GM23338 (cell line): ENCODE measurements around the gene RNASET2. TPM values are rescaled to one million over a fixed set of nuclear protein-coding genes. Genes with fewer than 3 reads are reported as not detected.

Experiments used
- ATAC-seq: fragments of 200-7000 bp; cut with Tn5 transposase; 3 replicates; pipeline ENCODE4 v1.9.1; 2020
- DNase-seq: peaks from one replicate; pipeline ENCODE4 v3.0.0-alpha.2; 2015; ENCODE audit warnings: low spot score
- H2AFZ ChIP-seq: fragments of 200-600 bp; sonication (generic); 2 replicates; pipeline ENCODE4 v1.8.0; 2016; ENCODE audit warnings: antibody characterized with exemption, mild to moderate bottlenecking, moderate library complexity
- H3F3A ChIP-seq: fragments of 200-600 bp; sonication (generic); replicated peaks from 2 replicates; pipeline ENCODE4 v1.8.0; 2017; ENCODE audit warnings: antibody characterized with exemption, mixed run types, low read depth
- H3K27ac ChIP-seq: fragments of 200-600 bp; sonication (generic); 2 replicates; pipeline ENCODE4 v1.6.1; 2016; ENCODE audit warnings: low read depth
- H3K27me3 ChIP-seq: fragments of 200-600 bp; sonication (generic); 2 replicates; pipeline ENCODE4 v1.8.0; 2016; ENCODE audit warnings: mild to moderate bottlenecking, mixed run types, moderate library complexity; ENCODE audit not compliant: insufficient read depth
- H3K36me3 ChIP-seq: fragments of 200-600 bp; sonication (generic); 2 replicates; pipeline ENCODE4 v1.8.0; 2016; ENCODE audit warnings: mild to moderate bottlenecking; ENCODE audit not compliant: insufficient read depth
- H3K4me1 ChIP-seq: fragments of 200-600 bp; sonication (generic); 2 replicates; pipeline ENCODE4 v1.8.0; 2016; ENCODE audit warnings: mild to moderate bottlenecking, moderate library complexity; ENCODE audit not compliant: insufficient read depth
- H3K4me2 ChIP-seq: fragments of 200-600 bp; sonication (generic); 2 replicates; pipeline ENCODE4 v1.7.1; 2017; ENCODE audit warnings: mixed run types
- H3K4me3 ChIP-seq: fragments of 200-600 bp; sonication (generic); 2 replicates; pipeline ENCODE4 v1.6.1; 2016; ENCODE audit warnings: mixed run types
- H3K79me2 ChIP-seq: fragments of 200-600 bp; sonication (generic); replicated peaks from 2 replicates; pipeline ENCODE4 v1.8.0; 2017; ENCODE audit warnings: mild to moderate bottlenecking; ENCODE audit not compliant: insufficient read depth
- H3K9me2 ChIP-seq: fragments of 200-600 bp; sonication (generic); 2 replicates; pipeline ENCODE4 v1.8.0; 2017; ENCODE audit not compliant: insufficient read depth
- H4K20me1 ChIP-seq: fragments of 200-600 bp; sonication (generic); replicated peaks from 2 replicates; pipeline ENCODE4 v1.8.0; 2017; ENCODE audit warnings: mild to moderate bottlenecking; ENCODE audit not compliant: insufficient read depth
- H3K27ac Mint-ChIP-seq: 2 replicates; pipeline ENCODE4 v1.8.0; 2020; ENCODE audit warnings: inconsistent platforms, mild to moderate bottlenecking, moderate library complexity, mixed read lengths
- H3K27me3 Mint-ChIP-seq: 3 replicates; pipeline ENCODE4 v1.8.0; 2022; ENCODE audit warnings: low read depth, mild to moderate bottlenecking, moderate library complexity, mixed read lengths, inconsistent platforms; ENCODE audit not compliant: insufficient read depth, poor library complexity
- H3K36me3 Mint-ChIP-seq: 3 replicates; pipeline ENCODE4 v1.8.0; 2021; ENCODE audit warnings: low read depth, mild to moderate bottlenecking, inconsistent platforms, moderate library complexity, mixed read lengths
- H3K4me1 Mint-ChIP-seq: 3 replicates; pipeline ENCODE4 v1.8.0; 2020; ENCODE audit warnings: mild to moderate bottlenecking, inconsistent platforms, mixed read lengths
- H3K4me3 Mint-ChIP-seq: 3 replicates; pipeline ENCODE4 v1.8.0; 2021; ENCODE audit warnings: moderate library complexity, mild to moderate bottlenecking, inconsistent platforms, mixed read lengths
- H3K9me3 Mint-ChIP-seq: 3 replicates; pipeline ENCODE4 v1.8.0; 2020; ENCODE audit warnings: moderate library complexity, mild to moderate bottlenecking, inconsistent platforms, mixed read lengths
- CREB1 ChIP-seq: fragments of 250-450 bp; sonication (Bioruptor Pico); IDR thresholded peaks from 2 replicates; pipeline ENCODE4 v1.5.0; 2020; ENCODE audit warnings: low read depth, mild to moderate bottlenecking, moderate library complexity
- EZH2 ChIP-seq: fragments of 200-600 bp; sonication (generic); IDR thresholded peaks from one replicate; pipeline ENCODE4 v1.8.0; 2017; ENCODE audit warnings: antibody characterized with exemption, mild to moderate bottlenecking, low read depth; ENCODE audit not compliant: unreplicated experiment
- EZH2phosphoT487 ChIP-seq: fragments of 200-600 bp; sonication (generic); IDR thresholded peaks from one replicate; pipeline ENCODE4 v1.8.1; 2018; ENCODE audit warnings: antibody characterized with exemption; ENCODE audit not compliant: unreplicated experiment
- JUNB ChIP-seq: IDR thresholded peaks from one replicate; pipeline ENCODE4 v1.6.1; 2016; ENCODE audit warnings: antibody characterized with exemption; ENCODE audit not compliant: unreplicated experiment
- NANOG ChIP-seq: IDR thresholded peaks from 2 replicates; pipeline ENCODE4 v1.6.1; 2016; ENCODE audit warnings: antibody characterized with exemption, borderline replicate concordance
- POLR2AphosphoS5 ChIP-seq: IDR thresholded peaks from 2 replicates; pipeline ENCODE4 v1.6.1; 2016; ENCODE audit warnings: antibody characterized with exemption, low read depth
- REST ChIP-seq: IDR thresholded peaks from one replicate; pipeline ENCODE4 v1.6.1; 2018; ENCODE audit warnings: antibody characterized with exemption; ENCODE audit not compliant: unreplicated experiment
- STAT1 ChIP-seq: IDR thresholded peaks from one replicate; pipeline ENCODE4 v1.6.1; 2016; ENCODE audit warnings: antibody characterized with exemption; ENCODE audit not compliant: unreplicated experiment
- ZNF114 ChIP-seq: fragments of 250-450 bp; sonication (Bioruptor Pico); IDR thresholded peaks from 2 replicates; pipeline ENCODE4 v1.5.0; 2020; ENCODE audit warnings: mild to moderate bottlenecking, moderate library complexity
- ZNF331 ChIP-seq: fragments of 250-450 bp; sonication (Bioruptor Pico); IDR thresholded peaks from 2 replicates; pipeline ENCODE4 v1.5.0; 2020; ENCODE audit warnings: low read depth, mild to moderate bottlenecking, moderate library complexity
- ZNF462 ChIP-seq: fragments of 250-450 bp; sonication (Bioruptor Pico); IDR thresholded peaks from 2 replicates; pipeline ENCODE4 v1.5.0; 2020; ENCODE audit warnings: mild to moderate bottlenecking, moderate library complexity
- polyA plus RNA-seq: library from polyadenylated mRNA; unstranded; fragments of >200 nt; fragmentation: Nextera tagmentation; extraction: Ambion mirVana; gene quantifications from 2 replicates; pipeline ENCODE4 v1.2.1, GENCODE V29; 2016
- total RNA-seq: library from RNA; depleted of rRNA; stranded (reverse); fragments of >200 nt; shearing (Covaris generic); gene quantifications from 2 replicates; pipeline ENCODE4 v1.2.3, GENCODE V29; 2014
- TF ChIP-seq, protein P1 (sequence below), 2 experiments: fragments of 200-600 bp in 1 of 2; sonication (generic) in 1 of 2; conservative IDR thresholded peaks; 2 replicates each; pipeline versions ENCODE4 v1.5.1 to v1.6.1; 2016 to 2017; ENCODE audit warnings: antibody characterized with exemption in 2 of 2, low read depth in 2 of 2, mild to moderate bottlenecking in 2 of 2, moderate library complexity in 1 of 2
- TF ChIP-seq, protein P2 (sequence below): IDR thresholded peaks from 2 replicates; pipeline ENCODE4 v1.6.1; 2016; ENCODE audit warnings: antibody characterized with exemption

RNASET2 gene
- total and polyA plus RNA-seq, 2 experiments from 2014 or later = 40.5 to 62.8 TPM

- DNase-seq = no peak
- Histone ChIP-seq H3K27ac (no peak overlapping the region), H3K79me2 (no peaks in the 10 kb centered on the region), H3K9me2 (no peaks in the 10 kb centered on the region), H3K36me3 (no peaks in the 10 kb centered on the region), H2AFZ (no peak overlapping the region), H3K27me3 (no peaks in the 10 kb centered on the region), H3F3A (peaks cover 7% of the 10 kb centered on the region; the same call in 1 of the 2 replicates), H3K4me3 (no peak overlapping the region), H3K4me2 (no peak overlapping the region), H3K4me1 (no peaks in the 10 kb centered on the region), H4K20me1 (no peaks in the 10 kb centered on the region)
- Mint-ChIP-seq H3K27me3 (peaks cover 3% of the 10 kb centered on the region), H3K36me3 (no peaks in the 10 kb centered on the region; the same call in 2 of the 3 replicates), H3K9me3 (no peaks in the 10 kb centered on the region), H3K27ac (peak overlapping the region; percentile 38; the same call in 1 of the 2 replicates), H3K4me3 (no peak overlapping the region), H3K4me1 (peaks cover 8% of the 10 kb centered on the region)
- ATAC-seq = no peak
- TF ChIP-seq REST (no peak), EZH2phosphoT487 (no peak), ZNF462 (CRISPR knock-in tag) (no peak), POLR2AphosphoS5 (no peak), NANOG (no peak), ZNF331 (no peak), JUNB (no peak), EZH2 (no peak), STAT1 (no peak), CREB1 (CRISPR knock-in tag) (no peak), ZNF114 (CRISPR knock-in tag) (no peak)
- TF ChIP-seq, protein P1, sequence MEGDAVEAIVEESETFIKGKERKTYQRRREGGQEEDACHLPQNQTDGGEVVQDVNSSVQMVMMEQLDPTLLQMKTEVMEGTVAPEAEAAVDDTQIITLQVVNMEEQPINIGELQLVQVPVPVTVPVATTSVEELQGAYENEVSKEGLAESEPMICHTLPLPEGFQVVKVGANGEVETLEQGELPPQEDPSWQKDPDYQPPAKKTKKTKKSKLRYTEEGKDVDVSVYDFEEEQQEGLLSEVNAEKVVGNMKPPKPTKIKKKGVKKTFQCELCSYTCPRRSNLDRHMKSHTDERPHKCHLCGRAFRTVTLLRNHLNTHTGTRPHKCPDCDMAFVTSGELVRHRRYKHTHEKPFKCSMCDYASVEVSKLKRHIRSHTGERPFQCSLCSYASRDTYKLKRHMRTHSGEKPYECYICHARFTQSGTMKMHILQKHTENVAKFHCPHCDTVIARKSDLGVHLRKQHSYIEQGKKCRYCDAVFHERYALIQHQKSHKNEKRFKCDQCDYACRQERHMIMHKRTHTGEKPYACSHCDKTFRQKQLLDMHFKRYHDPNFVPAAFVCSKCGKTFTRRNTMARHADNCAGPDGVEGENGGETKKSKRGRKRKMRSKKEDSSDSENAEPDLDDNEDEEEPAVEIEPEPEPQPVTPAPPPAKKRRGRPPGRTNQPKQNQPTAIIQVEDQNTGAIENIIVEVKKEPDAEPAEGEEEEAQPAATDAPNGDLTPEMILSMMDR (conservative IDR thresholded peaks at IDR 0.05; ENCODE audit: low read depth in 2 of 2) = no peak
- TF ChIP-seq, protein P2, sequence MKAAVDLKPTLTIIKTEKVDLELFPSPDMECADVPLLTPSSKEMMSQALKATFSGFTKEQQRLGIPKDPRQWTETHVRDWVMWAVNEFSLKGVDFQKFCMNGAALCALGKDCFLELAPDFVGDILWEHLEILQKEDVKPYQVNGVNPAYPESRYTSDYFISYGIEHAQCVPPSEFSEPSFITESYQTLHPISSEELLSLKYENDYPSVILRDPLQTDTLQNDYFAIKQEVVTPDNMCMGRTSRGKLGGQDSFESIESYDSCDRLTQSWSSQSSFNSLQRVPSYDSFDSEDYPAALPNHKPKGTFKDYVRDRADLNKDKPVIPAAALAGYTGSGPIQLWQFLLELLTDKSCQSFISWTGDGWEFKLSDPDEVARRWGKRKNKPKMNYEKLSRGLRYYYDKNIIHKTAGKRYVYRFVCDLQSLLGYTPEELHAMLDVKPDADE = no peak
These were observed 24.2 kb downstream of the RNASET2 start for GRCh38 chr6:166932116-166932515.
